OCI-LY7 (cell line): ENCODE results near the gene NTM. TPM values are rescaled to one million over a fixed set of nuclear protein-coding genes. Genes with fewer than 3 reads are reported as not detected.

Source experiments
- BruUV-seq: library from RNA; stranded (reverse); fragments of 400-500 nt; replicated peaks from 2 replicates; lab custom pipeline; 2021; lab: Mats Ljungman, UMichigan
- CTCF ChIA-PET: fragments of 300-600 bp; sonication (Branson Sonifier 250); formaldehyde crosslinking; loops from one replicate; lab custom pipeline; 2022; ENCODE audit warnings: antibody characterized with exemption; ENCODE audit not compliant: unreplicated experiment; lab: Charles Lee
- POLR2A ChIA-PET: fragments of 300-600 bp; sonication (Branson Sonifier 250); formaldehyde crosslinking; loops from one replicate; lab custom pipeline; 2022; ENCODE audit warnings: antibody characterized with exemption; lab: Charles Lee
- DNase-seq: peaks from one replicate; pipeline ENCODE4 v3.0.0-alpha.2; 2015; ENCODE audit warnings: low spot score
- H2AFZ ChIP-seq: fragments of 200-600 bp; sonication (generic), shearing (Covaris generic); 2 replicates; pipeline ENCODE4 v1.6.1; 2014; ENCODE audit warnings: mild to moderate bottlenecking, antibody characterized with exemption, low read length, moderate library complexity
- H3K27ac ChIP-seq: fragments of 200-600 bp; sonication (generic); 2 replicates; pipeline ENCODE4 v1.5.1; 2014; ENCODE audit warnings: mixed run types, low read depth, mild to moderate bottlenecking, moderate library complexity, low read length, inconsistent platforms; ENCODE audit not compliant: poor library complexity, severe bottlenecking
- H3K36me3 ChIP-seq: fragments of 200-600 bp; sonication (generic); 2 replicates; pipeline ENCODE4 v1.6.1; 2014; ENCODE audit warnings: mild to moderate bottlenecking, antibody characterized with exemption, low read length, moderate library complexity, mixed read lengths; ENCODE audit not compliant: insufficient read depth
- H3K4me1 ChIP-seq: fragments of 200-600 bp; sonication (generic); 2 replicates; pipeline ENCODE4 v1.5.1; 2014; ENCODE audit warnings: mild to moderate bottlenecking, low read length; ENCODE audit not compliant: insufficient read depth, poor library complexity, severe bottlenecking
- H3K4me2 ChIP-seq: fragments of 200-600 bp; sonication (generic); 2 replicates; pipeline ENCODE4 v1.6.1; 2014; ENCODE audit warnings: mild to moderate bottlenecking, low read length
- H3K4me3 ChIP-seq: fragments of 200-600 bp; sonication (generic); 2 replicates; pipeline ENCODE4 v1.5.1; 2014; ENCODE audit warnings: mild to moderate bottlenecking, low read depth, low read length; ENCODE audit not compliant: poor library complexity, severe bottlenecking
- H3K79me2 ChIP-seq: fragments of 200-600 bp; sonication (generic); 2 replicates; pipeline ENCODE4 v1.6.1; 2016; ENCODE audit warnings: low read depth, mild to moderate bottlenecking, low read length, moderate library complexity, mixed read lengths; ENCODE audit not compliant: insufficient read depth
- H3K9me2 ChIP-seq: fragments of 200-600 bp; sonication (generic); 2 replicates; pipeline ENCODE4 v1.6.1; 2016; ENCODE audit warnings: mild to moderate bottlenecking, low read length, mixed read lengths; ENCODE audit not compliant: insufficient read depth
- H3K9me3 ChIP-seq: fragments of 200-600 bp; sonication (generic); 2 replicates; pipeline ENCODE4 v1.6.1; 2014; ENCODE audit warnings: mild to moderate bottlenecking, mixed run types, low read length, mixed read lengths
- H4K20me1 ChIP-seq: fragments of 200-600 bp; sonication (generic); 2 replicates; pipeline ENCODE4 v1.6.1; 2014; ENCODE audit warnings: mild to moderate bottlenecking, antibody characterized with exemption, low read length, moderate library complexity, mixed read lengths; ENCODE audit not compliant: insufficient read depth
- CTCF ChIP-seq: fragments of 200-600 bp; sonication (generic); conservative IDR thresholded peaks from 2 replicates; pipeline ENCODE4 v1.5.1; 2014; ENCODE audit warnings: mild to moderate bottlenecking, antibody characterized with exemption, low read length, moderate library complexity, mixed read lengths
- EZH2phosphoT487 ChIP-seq: fragments of 200-600 bp; sonication (generic); IDR thresholded peaks from 2 replicates; pipeline ENCODE4 v1.6.1; 2018; ENCODE audit warnings: low read depth, borderline replicate concordance, mild to moderate bottlenecking, mixed run types, antibody characterized with exemption, low read length, moderate library complexity, mixed read lengths
- intact Hi-C: fragments of 100-400 bp; cut with micrococcal nuclease; formaldehyde crosslinking; loops from one replicate; pipeline ENCODE4 v1.10.0; 2022; ENCODE audit not compliant: unreplicated experiment
- total RNA-seq, 2 experiments: library from RNA; depleted of rRNA in 1 of 2; stranded (reverse); fragments of >200 nt in 1 of 2; shearing (Covaris generic) in 1 of 2; gene quantifications; 2 replicates each; pipeline ENCODE4 v1.2.3, GENCODE V29; 2014 to 2022

Gene NTM
- total RNA-seq, 2 experiments from 2014 or later: not detected

- H4K20me1 ChIP-seq: no peaks in the 10 kb centered on the region
- no peak for DNase-seq
- CTCF ChIA-PET: interaction anchor here (0.6 kb wide), 1 partner anchor 23 kb away, joined by 3 read pairs; no protein-coding TSS in a partner anchor
- TF ChIP-seq CTCF (no peak), EZH2phosphoT487 (no peak)
- H3K4me2 ChIP-seq: no peak overlapping the region
- no peaks in the 10 kb centered on the region for H3K36me3 ChIP-seq
- intact Hi-C loops: no loop called here
- POLR2A ChIA-PET: interaction anchor here (0.6 kb wide), 1 partner anchor 11 kb away, joined by 3 read pairs; no protein-coding TSS in a partner anchor
- H2AFZ ChIP-seq: no peak overlapping the region
- no peak overlapping the region for H3K27ac ChIP-seq
- H3K4me3 ChIP-seq: no peak overlapping the region
- H3K79me2 ChIP-seq: no peaks in the 10 kb centered on the region
- no peaks in the 10 kb centered on the region for H3K9me3 ChIP-seq
- BruUV-seq: no TSS peak
- H3K9me2 ChIP-seq: no peaks in the 10 kb centered on the region
- no peaks in the 10 kb centered on the region for H3K4me1 ChIP-seq
Measured at GRCh38 chr11:131962818-131963217, 592.4 kb downstream of the NTM start.

GRCh38 chr11:131964698-131965483, 594.5 kb downstream of the NTM start:
- H2AFZ ChIP-seq: no peak overlapping the region
- no peaks in the 10 kb centered on the region for H3K79me2 ChIP-seq
- no peak overlapping the region for H3K4me2 ChIP-seq
- no peak overlapping the region for H3K4me3 ChIP-seq
- ChIA-PET POLR2A (no interaction called here), CTCF (no interaction called here)
- intact Hi-C loops: no loop called here
- H3K9me2 ChIP-seq: no peaks in the 10 kb centered on the region
- H3K27ac ChIP-seq: no peak overlapping the region
- no TSS peak for BruUV-seq
- TF ChIP-seq CTCF: no peak
- no peak for TF ChIP-seq EZH2phosphoT487
- no peaks in the 10 kb centered on the region for H3K36me3 ChIP-seq
- DNase-seq: no peak
- no peaks in the 10 kb centered on the region for H3K4me1 ChIP-seq
- H3K9me3 ChIP-seq: no peaks in the 10 kb centered on the region
- no peaks in the 10 kb centered on the region for H4K20me1 ChIP-seq

GRCh38 chr11:131965504-131965903, 595.1 kb downstream of the NTM start:
- H3K4me3 ChIP-seq: no peak overlapping the region
- intact Hi-C loops: no loop called here
- H4K20me1 ChIP-seq: no peaks in the 10 kb centered on the region
- no peak for DNase-seq
- no peak overlapping the region for H2AFZ ChIP-seq
- no peaks in the 10 kb centered on the region for H3K9me2 ChIP-seq
- POLR2A ChIA-PET: no interaction called here
- no peak for TF ChIP-seq CTCF
- TF ChIP-seq EZH2phosphoT487: no peak
- BruUV-seq: no TSS peak
- H3K79me2 ChIP-seq: no peaks in the 10 kb centered on the region
- no peaks in the 10 kb centered on the region for H3K9me3 ChIP-seq
- no peak overlapping the region for H3K4me2 ChIP-seq
- CTCF ChIA-PET: no interaction called here
- no peaks in the 10 kb centered on the region for H3K36me3 ChIP-seq
- no peak overlapping the region for H3K27ac ChIP-seq
- H3K4me1 ChIP-seq: no peaks in the 10 kb centered on the region
